HL-60 (cell line): ENCODE measurements around the gene GCNT2.

Experiments
- CTCF ChIP-seq: IDR thresholded peaks from one replicate; pipeline ENCODE4 v1.5.1; 2011; ENCODE audit warnings: low read length, control low read depth, inconsistent platforms; ENCODE audit not compliant: insufficient read depth
- POLR2AphosphoS5 ChIP-seq: IDR thresholded peaks from 2 replicates; pipeline ENCODE4 v1.6.1; 2012; ENCODE audit warnings: low read depth
- REST ChIP-seq: IDR thresholded peaks from 2 replicates; pipeline ENCODE4 v1.6.1; 2012; ENCODE audit warnings: low read depth; ENCODE audit not compliant: insufficient replicate concordance
- SPI1 ChIP-seq: IDR thresholded peaks from 2 replicates; pipeline ENCODE4 v1.6.1; 2012; ENCODE audit warnings: low read depth, mild to moderate bottlenecking, borderline replicate concordance

GRCh38 chr6:10532392-10532791 is 11.2 kb downstream of the GCNT2 start:
- TF ChIP-seq CTCF (no peak), REST (no peak), SPI1 (no peak), POLR2AphosphoS5 (no peak)
